GM12875 (cell line): ENCODE data around the gene FAM222A.

Experiments used
- H3K4me3 ChIP-seq: one replicate; pipeline ENCODE4 v1.5.1; 2011; ENCODE audit warnings: low read depth, low read length, control low read depth
- CTCF ChIP-seq: IDR thresholded peaks from 2 replicates; pipeline ENCODE4 v1.5.1; 2011; ENCODE audit warnings: low read depth, mild to moderate bottlenecking, control low read depth, inconsistent platforms, low read length, moderate library complexity, borderline replicate concordance; ENCODE audit not compliant: insufficient read depth

The FAM222A gene

GRCh38 chr12:109735825-109736551 lies 22.4 kb downstream of the FAM222A start:
- no peak overlapping the region for H3K4me3 ChIP-seq
- no peak for TF ChIP-seq CTCF

GRCh38 chr12:109736552-109737108 lies 23.0 kb downstream of the FAM222A start:
- no peak for TF ChIP-seq CTCF
- no peak overlapping the region for H3K4me3 ChIP-seq

GRCh38 chr12:109737126-109737525 lies 23.5 kb downstream of the FAM222A start:
- H3K4me3 ChIP-seq: no peak overlapping the region
- TF ChIP-seq CTCF: no peak

GRCh38 chr12:109737631-109738030 lies 24.0 kb downstream of the FAM222A start:
- no peak for TF ChIP-seq CTCF
- no peak overlapping the region for H3K4me3 ChIP-seq

GRCh38 chr12:109738209-109738608 lies 24.6 kb downstream of the FAM222A start:
- no peak for TF ChIP-seq CTCF
- H3K4me3 ChIP-seq: no peak overlapping the region

GRCh38 chr12:109738878-109739665 lies 25.4 kb downstream of the FAM222A start:
- TF ChIP-seq CTCF: no peak
- no peak overlapping the region for H3K4me3 ChIP-seq
